Spleen (tissue), 11 donors: ENCODE measurements around the gene GNB1L. TPM values are rescaled to one million over a fixed set of nuclear protein-coding genes. Genes with fewer than 3 reads are reported as not detected.
A peak's percentile ranks its signal among the peaks of the same experiment; 100 is the strongest.

Source experiments
- DNase-seq: peaks from one replicate; pipeline ENCODE4 v3.0.0-alpha.2; 2020
- H3K27ac ChIP-seq, 8 donors: fragments of 200-600 bp; sonication (generic) in 7 of 8; 1 replicate in 4 of 8; 2 replicates in 4 of 8; pipeline versions ENCODE4 v1.5.0 to v1.8.0; 2016 to 2021; ENCODE audit warnings: inconsistent platforms in 4 of 8, mild to moderate bottlenecking in 4 of 8, moderate library complexity in 1 of 8
- H3K27me3 ChIP-seq, 7 donors: fragments of 200-600 bp; sonication (generic) in 6 of 7; replicated peaks in 1 of 7; 1 replicate in 4 of 7; 2 replicates in 3 of 7; pipeline versions ENCODE4 v1.5.0 to v1.8.0; 2016 to 2021; ENCODE audit warnings: inconsistent platforms in 3 of 7, mild to moderate bottlenecking in 1 of 7
- H3K36me3 ChIP-seq, 6 donors: fragments of 200-600 bp; sonication (generic) in 5 of 6; 1 replicate in 4 of 6; 2 replicates in 2 of 6; pipeline versions ENCODE4 v1.5.0 to v1.8.0; 2016 to 2021; ENCODE audit warnings: inconsistent platforms in 2 of 6
- H3K4me1 ChIP-seq, 6 donors: fragments of 200-600 bp; sonication (generic) in 5 of 6; 1 replicate in 3 of 6; 2 replicates in 3 of 6; pipeline versions ENCODE4 v1.5.0 to v1.8.0; 2016 to 2021; ENCODE audit warnings: inconsistent platforms in 3 of 6
- H3K4me3 ChIP-seq, 8 donors: fragments of 200-600 bp; sonication (generic) in 7 of 8; 1 replicate in 4 of 8; 2 replicates in 4 of 8; pipeline versions ENCODE4 v1.5.0 to v1.8.0; 2016 to 2021; ENCODE audit warnings: inconsistent platforms in 4 of 8, mild to moderate bottlenecking in 4 of 8, moderate library complexity in 2 of 8
- H3K9me3 ChIP-seq, 8 donors: fragments of 200-600 bp; sonication (generic) in 7 of 8; 1 replicate in 4 of 8; 2 replicates in 4 of 8; pipeline versions ENCODE4 v1.5.0 to v1.8.0; 2016 to 2021; ENCODE audit warnings: inconsistent platforms in 4 of 8
- POLR2A ChIP-seq, 3 donors: fragments of 450-650 bp; IDR thresholded peaks; one replicate each; pipeline ENCODE4 v1.5.1; 2017; ENCODE audit warnings: antibody characterized with exemption in 3 of 3, mild to moderate bottlenecking in 1 of 3
- POLR2AphosphoS5 ChIP-seq, 3 donors: sonication (generic); formaldehyde crosslinking; IDR thresholded peaks; one replicate each; pipeline ENCODE4 v1.5.1; 2017; ENCODE audit warnings: antibody characterized with exemption in 3 of 3
- WGBS, 5 donors: extraction: QIAGEN DNeasy Blood & Tissue Kit in 3 of 5; methylation state at CpG; one replicate each; pipeline versions ENCODE4 v1.1.5 to v1.1.7; 2013 to 2018; 5-methylcytosine and 5-hydroxymethylcytosine counted together
- intact Hi-C: fragments of 100-400 bp; cut with DNase I; formaldehyde crosslinking; loops from one replicate; pipeline ENCODE4 v1.15.0; 2023; ENCODE audit warnings: low total_unique reads
- polyA plus RNA-seq, 3 donors: library from polyadenylated mRNA; stranded (reverse); fragments of 200-250 nt; gene quantifications; one replicate each; pipeline ENCODE4 v1.2.1, GENCODE V29; 2013
- total RNA-seq, 7 donors: library from RNA; depleted of rRNA in 3 of 7; stranded (reverse); fragments of >200 nt in 3 of 7; fragmentation: NEBNext Ultra II Directional in 4 of 7; extraction: Animal tissue kit (Norgen Biotek cat#: 25700) in 4 of 7; gene quantifications; one replicate each; pipeline versions ENCODE4 v1.1.0 to v1.2.1, GENCODE V29; 2016 to 2021
- TF ChIP-seq, protein P1 (sequence below), 11 experiments: fragments of 200-600 bp in 7 of 11; fragments of 450-650 bp in 4 of 11; sonication (generic) in 4 of 11; IDR thresholded peaks in 8 of 11; conservative IDR thresholded peaks in 3 of 11; 1 replicate in 7 of 11; 2 replicates in 4 of 11; pipeline versions ENCODE4 v1.4.0 to v1.8.0; 2016 to 2021; ENCODE audit warnings: antibody characterized with exemption in 11 of 11, inconsistent platforms in 4 of 11, mild to moderate bottlenecking in 1 of 11
- donor health status: healthy with polysubstance abuse.
- donor health status: DM: no; HTN: no; CAD: no; lungs with moderate emphysema.
- donor health status: DM: no; HTN: no; CAD: no.
- donor health status: Bipolar disorder and iron deficiency.
- donor health status: healthy.
- donor health status: DM: no; HTN: no; CAD: no.
- donor health status: DM: yes; HTN: yes; CAD: no.

The GNB1L gene
- total and polyA plus RNA-seq, 10 donors, result 5.7 to 10.4 (median 7.9) TPM

- intact Hi-C loops, result no loop called here
- Histone ChIP-seq H3K36me3 (peaks cover 0 to 61% (median 11%) of the 10 kb centered on the region in 6 donors), H3K4me3 (no peak overlapping the region), H3K27ac (no peak overlapping the region), H3K9me3 (no peaks in the 10 kb centered on the region), H3K4me1 (peaks cover 0 to 34% (median 7%) of the 10 kb centered on the region in 6 donors), H3K27me3 (no peaks in the 10 kb centered on the region)
- peak; percentile 61 for DNase-seq
- WGBS, 5 donors, result 90 to 95% (median 93%) methylated on average over 16 to 18 of the region's 18 CpGs
- TF ChIP-seq, protein P1, sequence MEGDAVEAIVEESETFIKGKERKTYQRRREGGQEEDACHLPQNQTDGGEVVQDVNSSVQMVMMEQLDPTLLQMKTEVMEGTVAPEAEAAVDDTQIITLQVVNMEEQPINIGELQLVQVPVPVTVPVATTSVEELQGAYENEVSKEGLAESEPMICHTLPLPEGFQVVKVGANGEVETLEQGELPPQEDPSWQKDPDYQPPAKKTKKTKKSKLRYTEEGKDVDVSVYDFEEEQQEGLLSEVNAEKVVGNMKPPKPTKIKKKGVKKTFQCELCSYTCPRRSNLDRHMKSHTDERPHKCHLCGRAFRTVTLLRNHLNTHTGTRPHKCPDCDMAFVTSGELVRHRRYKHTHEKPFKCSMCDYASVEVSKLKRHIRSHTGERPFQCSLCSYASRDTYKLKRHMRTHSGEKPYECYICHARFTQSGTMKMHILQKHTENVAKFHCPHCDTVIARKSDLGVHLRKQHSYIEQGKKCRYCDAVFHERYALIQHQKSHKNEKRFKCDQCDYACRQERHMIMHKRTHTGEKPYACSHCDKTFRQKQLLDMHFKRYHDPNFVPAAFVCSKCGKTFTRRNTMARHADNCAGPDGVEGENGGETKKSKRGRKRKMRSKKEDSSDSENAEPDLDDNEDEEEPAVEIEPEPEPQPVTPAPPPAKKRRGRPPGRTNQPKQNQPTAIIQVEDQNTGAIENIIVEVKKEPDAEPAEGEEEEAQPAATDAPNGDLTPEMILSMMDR (IDR thresholded peaks at IDR 0.05 in 8 of 11, conservative IDR thresholded peaks at IDR 0.05 in 3 of 11), result no peak
- TF ChIP-seq POLR2A (IDR thresholded peaks at IDR 0.05) (no peak), POLR2AphosphoS5 (IDR thresholded peaks at IDR 0.05) (no peak)
Observed at GRCh38 chr22:19876941-19877625, 22.4 kb upstream of the GNB1L start.

- Histone ChIP-seq H3K4me3 (no peak overlapping the region), H3K27me3 (no peaks in the 10 kb centered on the region), H3K36me3 (peaks cover 0 to 61% (median 11%) of the 10 kb centered on the region in 6 donors), H3K27ac (no peak overlapping the region), H3K4me1 (peaks cover 0 to 27% (median 7%) of the 10 kb centered on the region in 6 donors), H3K9me3 (no peaks in the 10 kb centered on the region)
- DNase-seq, result peak; percentile 59
- TF ChIP-seq POLR2AphosphoS5 (IDR thresholded peaks at IDR 0.05) (no peak), POLR2A (IDR thresholded peaks at IDR 0.05) (no peak)
- TF ChIP-seq, protein P1 (IDR thresholded peaks at IDR 0.05 in 8 of 11, conservative IDR thresholded peaks at IDR 0.05 in 3 of 11), result no peak
- intact Hi-C loops, result no loop called here
- 77 to 87% (median 82%) methylated on average over 12 to 21 of the region's 21 CpGs for WGBS, 5 donors
Observed at GRCh38 chr22:19876314-19876940, 21.8 kb upstream of the GNB1L start.

DNA sequence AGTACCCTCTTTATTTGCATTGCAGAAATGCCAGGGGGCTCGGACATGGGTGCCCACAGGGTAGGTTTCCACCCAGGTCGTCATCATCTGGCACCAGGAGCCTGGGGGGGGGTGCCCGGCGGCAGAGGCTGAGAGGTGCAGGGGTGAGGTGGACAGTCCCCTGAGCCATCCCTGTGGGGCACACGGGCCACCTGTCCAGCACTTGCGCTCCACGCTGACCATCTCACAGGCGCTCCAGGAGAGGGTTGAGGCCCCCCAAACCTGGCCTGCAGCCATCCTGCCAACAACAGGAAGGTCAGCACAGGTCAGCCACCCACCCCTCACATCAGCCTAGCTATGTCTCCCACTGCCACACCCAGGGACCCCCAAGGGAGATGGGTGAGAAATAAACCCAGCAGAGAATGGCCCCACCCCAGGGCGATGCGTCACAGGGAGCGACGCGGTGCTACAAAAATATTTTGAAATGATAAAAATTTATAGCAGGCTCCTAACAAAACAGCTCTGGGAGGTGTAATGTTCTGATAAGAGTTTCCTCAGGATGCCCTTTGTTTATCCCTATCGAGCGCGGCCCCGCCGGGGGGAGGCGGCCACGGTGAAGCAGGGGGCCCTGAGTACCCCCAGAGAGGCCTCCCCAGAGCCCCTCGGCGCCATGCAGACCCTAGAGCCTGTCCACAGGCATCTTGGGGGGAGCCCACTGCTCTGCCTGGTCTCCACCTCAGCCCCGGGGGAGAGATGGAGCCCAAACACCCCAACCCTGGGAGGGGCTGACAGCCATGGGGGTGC, 21.0 kb upstream of the GNB1L start:
- H3K27ac ChIP-seq, result no peak overlapping the region
- peaks cover 0 to 20% (median 5%) of the 10 kb centered on the region in 6 donors for H3K4me1 ChIP-seq
- H3K9me3 ChIP-seq, result no peaks in the 10 kb centered on the region
- H3K27me3 ChIP-seq, result no peaks in the 10 kb centered on the region
- no peak overlapping the region for H3K4me3 ChIP-seq
- intact Hi-C loops, result no loop called here
- DNase-seq, result peak; percentile 62
- TF ChIP-seq POLR2A (IDR thresholded peaks at IDR 0.05), result no peak
- TF ChIP-seq, protein P1 (IDR thresholded peaks at IDR 0.05 in 8 of 11, conservative IDR thresholded peaks at IDR 0.05 in 3 of 11), result no peak
- no peak for TF ChIP-seq POLR2AphosphoS5 (IDR thresholded peaks at IDR 0.05)
- H3K36me3 ChIP-seq, result peaks cover 0 to 56% (median 11%) of the 10 kb centered on the region in 6 donors
- WGBS, 5 donors, result 71 to 90% (median 87%) methylated on average over 20 to 23 of the region's 23 CpGs
